Colonic mucosa (tissue), 4 donors: ENCODE measurements around the gene GALNT10. TPM values are rescaled to one million over a fixed set of nuclear protein-coding genes. Genes with fewer than 3 reads are reported as not detected.

Experiments
- DNase-seq: peaks from one replicate; pipeline ENCODE4 v3.0.0-alpha.2; 2020
- H3K27ac ChIP-seq: fragments of 200-600 bp; one replicate; pipeline ENCODE4 v1.8.0; 2021
- H3K27me3 ChIP-seq: fragments of 200-600 bp; one replicate; pipeline ENCODE4 v1.8.0; 2021
- H3K36me3 ChIP-seq: fragments of 200-600 bp; one replicate; pipeline ENCODE4 v1.8.0; 2021
- H3K4me1 ChIP-seq: fragments of 200-600 bp; one replicate; pipeline ENCODE4 v1.8.0; 2021; ENCODE audit warnings: mild to moderate bottlenecking
- H3K4me3 ChIP-seq: fragments of 200-600 bp; one replicate; pipeline ENCODE4 v1.8.0; 2021
- H3K9ac ChIP-seq, 2 donors: one replicate each; pipeline ENCODE4 v1.7.0; 2013; ENCODE audit warnings: control low read depth in 2 of 2, low read depth in 2 of 2, low read length in 2 of 2
- H3K9me3 ChIP-seq: fragments of 200-600 bp; one replicate; pipeline ENCODE4 v1.8.0; 2021
- CTCF ChIP-seq: fragments of 200-600 bp; IDR thresholded peaks from one replicate; pipeline ENCODE4 v1.8.0; 2022; ENCODE audit warnings: antibody characterized with exemption, mild to moderate bottlenecking
- intact Hi-C: fragments of 100-400 bp; cut with DNase I; formaldehyde crosslinking; loops from one replicate; pipeline ENCODE4 v1.14.1; 2022
- total RNA-seq, 2 donors: library from RNA; stranded (reverse); fragmentation: NEBNext Ultra II Directional in 1 of 2; extraction: Animal tissue kit (Norgen Biotek cat#: 25700) in 1 of 2; gene quantifications; one replicate each; pipeline ENCODE4 v1.2.1, GENCODE V29; 2021
- donor health status: healthy.
- donor health status: DM: no; HTN: no; CAD: no.
- donor health status: DM: no; HTN: no; CAD: no.

The GALNT10 gene
- total RNA-seq, 2 donors from 2014 or later, result 40.0 to 46.7 TPM

GRCh38 chr5:154215571-154216325 lies 25.2 kb downstream of the GALNT10 start:
- intact Hi-C loops, result no loop called here
- TF ChIP-seq CTCF, result no peak
- no peaks in the 10 kb centered on the region for H3K4me1 ChIP-seq

GRCh38 chr5:154217462-154217861 lies 26.9 kb downstream of the GALNT10 start:
- H3K9ac ChIP-seq, result no peak overlapping the region
- DNase-seq, result no peak
- H3K4me3 ChIP-seq, result no peak overlapping the region
- no peak for TF ChIP-seq CTCF
- H3K27me3 ChIP-seq, result no peaks in the 10 kb centered on the region
- no peak overlapping the region for H3K27ac ChIP-seq
- no peaks in the 10 kb centered on the region for H3K9me3 ChIP-seq
- H3K36me3 ChIP-seq, result no peaks in the 10 kb centered on the region
- intact Hi-C loops, result no loop called here
- no peaks in the 10 kb centered on the region for H3K4me1 ChIP-seq

More at GRCh38 chr5:154215571-154216325, 25.2 kb downstream of the GALNT10 start:
- H3K27ac ChIP-seq, result no peak overlapping the region
- DNase-seq, result no peak
- no peaks in the 10 kb centered on the region for H3K36me3 ChIP-seq
- no peak overlapping the region for H3K9ac ChIP-seq
- H3K9me3 ChIP-seq, result no peaks in the 10 kb centered on the region
- H3K27me3 ChIP-seq, result no peaks in the 10 kb centered on the region
- no peak overlapping the region for H3K4me3 ChIP-seq

DNA sequence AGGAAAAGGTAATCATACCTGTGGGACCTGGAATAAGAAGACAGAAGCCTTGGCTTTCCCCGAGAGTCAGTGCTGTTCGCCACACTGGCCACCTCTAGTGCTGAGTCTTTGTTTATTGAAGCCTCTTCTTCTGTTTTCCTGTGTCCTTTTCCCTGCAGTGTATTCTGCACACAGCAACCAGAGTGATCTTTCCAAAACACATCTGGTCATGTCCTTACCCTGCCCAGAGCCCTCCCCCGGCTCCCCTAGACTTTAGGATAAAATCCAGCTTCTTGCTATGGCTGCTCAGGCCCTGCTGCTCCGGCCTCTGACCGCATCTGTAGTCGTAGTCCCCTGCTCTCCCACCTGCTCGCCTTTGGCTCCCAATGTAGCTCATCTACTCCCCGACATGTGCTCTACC lies 28.3 kb downstream of the GALNT10 start:
- TF ChIP-seq CTCF, result no peak
- H3K27ac ChIP-seq, result no peak overlapping the region
- H3K27me3 ChIP-seq, result no peaks in the 10 kb centered on the region
- no peaks in the 10 kb centered on the region for H3K4me1 ChIP-seq
- H3K9me3 ChIP-seq, result no peaks in the 10 kb centered on the region
- no peak overlapping the region for H3K4me3 ChIP-seq
- no peaks in the 10 kb centered on the region for H3K36me3 ChIP-seq
- intact Hi-C loops, result no loop called here
- no peak overlapping the region for H3K9ac ChIP-seq
- no peak for DNase-seq

DNA sequence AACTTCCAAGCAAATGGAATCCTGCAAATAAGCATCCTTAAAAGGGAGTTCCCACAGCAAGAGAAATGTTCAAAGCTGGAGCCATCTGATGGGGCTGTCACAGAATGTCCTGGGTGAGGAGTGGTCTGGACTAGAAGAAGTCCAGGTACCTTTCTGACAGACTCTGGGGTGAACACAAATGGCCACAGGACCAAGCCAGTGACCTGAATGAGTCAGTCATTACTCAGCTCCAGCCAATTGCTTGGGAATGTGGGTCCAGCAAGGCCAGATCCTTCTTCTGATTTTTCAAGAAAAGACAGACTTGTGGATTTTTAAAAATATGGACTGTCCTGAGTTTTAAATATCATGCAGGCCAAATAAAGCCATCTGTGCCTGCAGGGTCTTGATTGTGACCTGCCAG lies 30.1 kb downstream of the GALNT10 start:
- Histone ChIP-seq H3K27ac (no peak overlapping the region), H3K9ac (no peak overlapping the region), H3K27me3 (no peaks in the 10 kb centered on the region), H3K9me3 (no peaks in the 10 kb centered on the region), H3K4me3 (no peak overlapping the region), H3K4me1 (no peaks in the 10 kb centered on the region), H3K36me3 (no peaks in the 10 kb centered on the region)
- intact Hi-C loops, result no loop called here
- no peak for TF ChIP-seq CTCF
- no peak for DNase-seq

- peak overlapping the region in 1 of 2 donors; percentile 20 for H3K9ac ChIP-seq
Observed at GRCh38 chr5:154221371-154221896, 30.9 kb downstream of the GALNT10 start.

More at GRCh38 chr5:154221371-154221896, 30.9 kb downstream of the GALNT10 start:
- peak overlapping the region; percentile 15 for H3K27ac ChIP-seq
- H3K36me3 ChIP-seq, result no peaks in the 10 kb centered on the region
- H3K27me3 ChIP-seq, result no peaks in the 10 kb centered on the region
- H3K9me3 ChIP-seq, result no peaks in the 10 kb centered on the region
- intact Hi-C loops, result no loop called here
- no peak for DNase-seq
- no peak for TF ChIP-seq CTCF
- H3K4me3 ChIP-seq, result no peak overlapping the region
- no peaks in the 10 kb centered on the region for H3K4me1 ChIP-seq
